IPS DF 6.9 (cell line): ENCODE results near the gene USP32.
"Not testable (repeated sequence)": the region's sequence is repeated elsewhere in the genome, so short reads cannot be mapped to it uniquely, and the experiment has no call there.

Experiments
- DNase-seq: peaks from one replicate; pipeline ENCODE4 v3.0.0-alpha.2; 2013; ENCODE audit warnings: low read depth, low spot score
- H3K27ac ChIP-seq: one replicate; pipeline ENCODE4 v1.5.1; 2013; ENCODE audit warnings: low read length, control low read depth
- H3K27me3 ChIP-seq: 2 replicates; pipeline ENCODE4 v1.6.1; 2013; ENCODE audit warnings: mild to moderate bottlenecking, low read length; ENCODE audit not compliant: control insufficient read depth, insufficient read depth
- H3K36me3 ChIP-seq: 2 replicates; pipeline ENCODE4 v1.6.1; 2013; ENCODE audit warnings: low read length; ENCODE audit not compliant: control insufficient read depth, insufficient read depth
- H3K4me1 ChIP-seq: 2 replicates; pipeline ENCODE4 v1.6.1; 2013; ENCODE audit warnings: low read length; ENCODE audit not compliant: control insufficient read depth, insufficient read depth
- H3K4me3 ChIP-seq: 2 replicates; pipeline ENCODE4 v1.5.1; 2013; ENCODE audit warnings: mild to moderate bottlenecking, low read length
- H3K9me3 ChIP-seq: 2 replicates; pipeline ENCODE4 v1.6.1; 2013; ENCODE audit warnings: low read length, inconsistent platforms; ENCODE audit not compliant: control insufficient read depth, insufficient read depth
- WGBS: extraction: QIAGEN DNeasy Blood & Tissue Kit; methylation state at CpG from one replicate; pipeline ENCODE4 v1.1.7; 2013; ENCODE audit warnings: mixed read lengths, missing lambda C conversion rate; ENCODE audit not compliant: insufficient read length, insufficient coverage; 5-methylcytosine and 5-hydroxymethylcytosine counted together

USP32 gene

GRCh38 chr17:60215895-60216294 lies 176.0 kb downstream of the USP32 start:
- not testable (repeated sequence) for H3K4me3 ChIP-seq, H3K27me3 ChIP-seq, H3K4me1 ChIP-seq, H3K9me3 ChIP-seq, H3K36me3 ChIP-seq, DNase-seq, H3K27ac ChIP-seq
- no CpG with 5 or more reads among the region's 2 CpGs for WGBS

- DNase-seq, H3K9me3 ChIP-seq: not testable (repeated sequence)
Observed at GRCh38 chr17:60211282-60211681, 180.7 kb downstream of the USP32 start.

GRCh38 chr17:60208302-60208701 lies 183.6 kb downstream of the USP32 start:
- no CpG with 5 or more reads among the region's 1 CpG for WGBS
- DNase-seq, H3K36me3 ChIP-seq, H3K4me3 ChIP-seq, H3K27me3 ChIP-seq, H3K27ac ChIP-seq, H3K4me1 ChIP-seq, H3K9me3 ChIP-seq: not testable (repeated sequence)

More at GRCh38 chr17:60211282-60211681, 180.7 kb downstream of the USP32 start:
- not testable (repeated sequence) for H3K27me3 ChIP-seq, H3K27ac ChIP-seq, H3K4me3 ChIP-seq, H3K4me1 ChIP-seq, H3K36me3 ChIP-seq

GRCh38 chr17:60205782-60206181 lies 186.2 kb downstream of the USP32 start:
- not testable (repeated sequence) for H3K4me1 ChIP-seq, H3K4me3 ChIP-seq, H3K27me3 ChIP-seq, H3K9me3 ChIP-seq, DNase-seq, H3K36me3 ChIP-seq, H3K27ac ChIP-seq

GRCh38 chr17:60198630-60199029 lies 193.3 kb downstream of the USP32 start:
- H3K27me3 ChIP-seq, H3K4me1 ChIP-seq, H3K36me3 ChIP-seq, H3K9me3 ChIP-seq, DNase-seq, H3K27ac ChIP-seq, H3K4me3 ChIP-seq: not testable (repeated sequence)
- WGBS = no CpG with 5 or more reads among the region's 1 CpG

GRCh38 chr17:60194141-60194540 lies 197.8 kb downstream of the USP32 start:
- H3K27ac ChIP-seq, H3K4me3 ChIP-seq, H3K4me1 ChIP-seq, DNase-seq, H3K9me3 ChIP-seq, H3K36me3 ChIP-seq, H3K27me3 ChIP-seq: not testable (repeated sequence)
- WGBS = no CpG with 5 or more reads among the region's 4 CpGs

- Histone ChIP-seq H3K27ac (no peak overlapping the region), H3K4me3 (no peak overlapping the region), H3K27me3 (no peaks in the 10 kb centered on the region), H3K4me1 (no peaks in the 10 kb centered on the region), H3K36me3 (peaks cover 2% of the 10 kb centered on the region; the same call in 1 of the 2 replicates), H3K9me3 (no peaks in the 10 kb centered on the region)
- no peak for DNase-seq
- no CpG with 5 or more reads among the region's 2 CpGs for WGBS
Observed at GRCh38 chr17:60193482-60193881, 198.5 kb downstream of the USP32 start.

GRCh38 chr17:60193032-60193431 lies 198.9 kb downstream of the USP32 start:
- not testable (repeated sequence) for H3K27me3 ChIP-seq, H3K36me3 ChIP-seq
- no CpG with 5 or more reads among the region's 3 CpGs for WGBS

GRCh38 chr17:60190032-60190431 lies 201.9 kb downstream of the USP32 start:
- not testable (repeated sequence) for DNase-seq, H3K27me3 ChIP-seq, H3K36me3 ChIP-seq, H3K27ac ChIP-seq, H3K9me3 ChIP-seq, H3K4me1 ChIP-seq, H3K4me3 ChIP-seq
- no CpG with 5 or more reads among the region's 4 CpGs for WGBS

More at GRCh38 chr17:60193032-60193431, 198.9 kb downstream of the USP32 start:
- H3K9me3 ChIP-seq, DNase-seq, H3K4me3 ChIP-seq, H3K27ac ChIP-seq, H3K4me1 ChIP-seq: not testable (repeated sequence)

- peaks cover 10% of the 10 kb centered on the region; the same call in 1 of the 2 replicates for H3K36me3 ChIP-seq
- no CpG with 5 or more reads among the region's 4 CpGs for WGBS
- H3K27ac ChIP-seq = no peak overlapping the region
- no peak for DNase-seq
- H3K4me3 ChIP-seq = no peak overlapping the region
- H3K9me3 ChIP-seq = no peaks in the 10 kb centered on the region
- H3K27me3 ChIP-seq = no peaks in the 10 kb centered on the region
- no peaks in the 10 kb centered on the region for H3K4me1 ChIP-seq
Observed at GRCh38 chr17:60188759-60189158, 203.2 kb downstream of the USP32 start.

- not testable (repeated sequence) for H3K27ac ChIP-seq
- peaks cover 13% of the 10 kb centered on the region; the same call in 1 of the 2 replicates for H3K36me3 ChIP-seq
Observed at GRCh38 chr17:60186846-60187745, 204.8 kb downstream of the USP32 start.

More at GRCh38 chr17:60186846-60187745, 204.8 kb downstream of the USP32 start:
- H3K4me1 ChIP-seq, DNase-seq, H3K27me3 ChIP-seq, H3K9me3 ChIP-seq, H3K4me3 ChIP-seq: not testable (repeated sequence)
- no CpG with 5 or more reads among the region's 7 CpGs for WGBS
